NOMO-1 (cell line): Measurements from ENCODE around the gene SERPINB4.
"Not testable (repeated sequence)": the region's sequence is repeated elsewhere in the genome, so short reads cannot be mapped to it uniquely, and the experiment has no call there.

Experiments used
- DNase-seq, 2 experiments: peaks; one replicate each; lab custom pipeline; 2025; ENCODE audit not compliant: unreplicated experiment in 2 of 2; lab: John Stamatoyannopoulos, UW

The SERPINB4 gene

DNA sequence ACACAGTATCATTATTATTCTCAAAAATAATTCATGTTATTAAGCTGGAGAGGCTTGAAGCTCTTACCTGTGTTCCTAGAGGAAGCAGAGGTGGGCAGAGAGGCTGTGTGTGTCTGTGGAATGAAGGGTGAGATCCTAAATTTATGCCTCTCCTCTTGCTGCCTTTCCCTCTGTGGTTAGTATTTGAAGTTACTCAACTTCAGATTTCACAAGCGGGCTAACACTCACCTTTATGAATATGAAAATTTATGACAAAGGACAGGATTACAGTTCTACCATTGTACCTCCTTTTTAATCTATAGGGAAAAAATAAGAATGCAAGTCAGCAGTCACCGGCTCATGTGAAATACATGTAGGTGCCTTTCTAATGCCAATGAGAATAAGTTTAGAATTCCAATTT, at the start of gene SERPINB4:
SERPINB4 (minus strand) TSS at position 115 of the 400 bp plus-strand sequence. CDS start 679 bp downstream, outside the sequence.
- DNase-seq, result not testable (repeated sequence)

DNA sequence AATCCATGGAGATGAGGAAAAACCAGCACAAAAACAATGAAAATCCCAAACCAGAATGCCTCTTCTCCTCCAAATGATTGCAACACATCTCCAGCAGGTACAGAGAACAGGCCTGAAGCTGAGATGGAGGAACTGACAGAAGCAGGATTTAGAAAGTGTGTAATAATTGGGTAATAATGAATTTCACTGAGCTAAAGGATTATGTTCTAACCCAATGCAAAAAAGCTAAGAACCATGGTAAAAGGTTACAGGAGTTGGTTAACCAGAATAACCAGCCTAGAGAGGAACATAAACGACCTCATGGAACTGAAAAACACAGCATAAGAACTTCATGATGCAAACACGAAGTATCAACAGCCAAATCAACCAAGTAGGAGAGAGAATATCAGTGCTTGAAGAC, 45.0 kb upstream of the SERPINB4 start:
- DNase-seq, result no peak

DNA sequence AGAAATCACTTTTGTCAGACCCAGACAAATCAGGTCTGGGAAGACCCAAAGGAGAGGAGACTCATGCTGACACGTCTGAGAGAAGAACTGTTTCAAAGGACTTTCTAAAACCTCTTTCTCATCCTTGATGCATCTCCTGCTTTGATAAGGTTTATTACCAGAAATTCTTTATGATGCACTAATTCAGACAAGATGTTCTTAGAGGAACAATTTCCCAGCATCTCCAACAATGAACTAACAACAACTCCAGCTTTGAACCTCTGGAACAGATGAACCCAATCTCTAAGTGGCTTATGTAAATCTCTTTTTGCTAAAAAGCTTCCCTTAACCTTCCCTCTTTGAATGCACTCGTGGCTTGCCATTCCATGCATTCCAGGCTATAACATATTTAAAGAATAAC, 42.8 kb upstream of the SERPINB4 start:
- no peak for DNase-seq

DNA sequence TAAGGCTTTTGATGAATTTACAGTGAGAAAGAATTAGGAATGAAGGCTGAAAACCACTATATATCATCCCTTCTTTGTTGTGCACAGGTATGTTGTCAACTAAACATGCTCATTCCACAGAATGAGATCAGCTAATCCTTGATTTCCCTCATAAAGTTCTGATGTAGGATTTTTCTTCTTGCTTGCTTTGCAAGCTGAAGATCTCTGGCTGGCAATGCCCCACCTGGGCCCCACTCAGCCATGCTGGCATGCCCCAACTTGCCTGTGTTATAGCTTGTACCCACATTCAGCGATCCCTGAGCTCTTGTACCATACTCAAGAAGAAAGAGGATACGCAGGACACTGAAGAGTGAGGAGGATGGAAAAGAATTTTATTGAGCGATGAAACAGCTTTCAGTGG, 40.7 kb upstream of the SERPINB4 start:
- no peak for DNase-seq

DNA sequence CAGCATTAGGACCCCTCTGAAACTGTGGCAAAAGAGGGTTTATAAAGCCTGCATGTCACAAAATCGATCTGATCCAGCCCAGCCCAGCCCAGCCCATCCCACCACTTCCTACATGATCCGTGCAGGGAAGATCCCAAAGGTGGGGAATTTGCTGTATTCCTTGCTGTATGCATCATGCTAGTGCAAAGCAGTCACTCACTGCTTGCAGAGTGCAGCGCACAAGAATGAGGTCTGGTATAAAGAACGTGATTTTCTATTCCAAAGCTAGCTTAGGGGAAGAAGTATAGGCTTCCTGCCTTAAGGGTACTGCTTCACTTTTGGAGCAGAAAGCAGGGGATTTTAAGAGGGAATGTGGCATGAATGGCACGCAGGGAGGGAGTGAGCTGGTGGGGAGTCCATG, 39.8 kb upstream of the SERPINB4 start:
- DNase-seq, result no peak

DNA sequence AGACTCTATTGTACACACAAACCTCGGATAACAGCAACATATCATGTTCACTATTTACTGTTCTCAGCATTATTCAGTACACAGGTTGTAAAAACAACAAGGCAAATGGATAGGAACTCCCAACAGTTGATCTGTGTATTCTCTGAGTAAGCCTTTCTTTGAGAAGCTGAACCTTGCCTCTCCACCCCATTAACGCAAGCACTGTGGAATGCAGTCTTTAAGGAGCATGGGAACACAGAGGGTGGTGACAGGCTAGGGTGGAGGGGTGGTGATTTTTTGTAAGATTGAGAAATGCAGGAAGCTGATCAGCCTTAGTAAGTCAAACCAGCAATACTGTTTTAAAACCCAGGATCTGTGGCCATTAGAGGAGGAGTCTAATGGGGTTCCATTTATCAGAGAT, 39.1 kb upstream of the SERPINB4 start:
- DNase-seq, result no peak

DNA sequence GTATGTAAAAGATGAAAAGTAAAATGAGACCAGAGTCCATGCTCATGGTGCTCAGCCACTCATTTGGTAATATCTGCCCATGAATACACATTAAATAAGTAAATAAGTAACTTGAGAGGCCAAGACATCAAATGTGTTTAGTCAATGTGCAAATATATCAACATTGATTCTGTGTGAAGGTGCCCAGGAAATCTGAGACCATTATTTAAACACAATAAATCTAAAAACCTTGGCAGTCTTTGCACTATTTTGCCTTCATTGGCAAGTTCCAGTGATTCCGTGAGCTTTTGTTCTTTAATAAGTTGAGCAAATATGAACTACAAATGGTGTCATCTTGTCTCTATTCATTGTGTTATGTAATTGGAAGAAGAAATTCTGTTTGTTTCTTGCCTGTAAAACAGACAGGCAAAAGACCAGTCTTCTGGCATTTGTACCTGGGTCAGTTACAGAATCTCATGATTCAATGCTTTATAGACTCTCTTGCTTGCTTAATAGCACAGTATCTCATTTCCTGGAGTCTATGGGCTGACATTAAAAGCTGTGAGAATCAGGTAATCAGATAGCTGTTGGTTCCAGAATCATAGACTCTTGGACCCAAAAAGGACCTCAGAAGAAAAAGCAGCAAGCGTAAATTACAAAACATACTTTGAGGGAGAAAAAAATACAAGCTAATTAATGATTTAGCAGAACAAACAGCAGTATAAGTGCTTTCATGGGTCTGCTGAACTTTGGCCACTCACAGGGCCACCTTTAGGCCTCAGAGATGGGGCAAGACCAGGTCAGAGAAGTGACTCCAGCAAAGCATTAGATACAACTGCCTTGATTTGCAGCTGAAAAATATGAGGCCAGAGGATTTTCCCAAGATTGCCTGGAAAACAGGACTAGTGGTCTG, 37.6 kb upstream of the SERPINB4 start:
- no peak for DNase-seq

DNA sequence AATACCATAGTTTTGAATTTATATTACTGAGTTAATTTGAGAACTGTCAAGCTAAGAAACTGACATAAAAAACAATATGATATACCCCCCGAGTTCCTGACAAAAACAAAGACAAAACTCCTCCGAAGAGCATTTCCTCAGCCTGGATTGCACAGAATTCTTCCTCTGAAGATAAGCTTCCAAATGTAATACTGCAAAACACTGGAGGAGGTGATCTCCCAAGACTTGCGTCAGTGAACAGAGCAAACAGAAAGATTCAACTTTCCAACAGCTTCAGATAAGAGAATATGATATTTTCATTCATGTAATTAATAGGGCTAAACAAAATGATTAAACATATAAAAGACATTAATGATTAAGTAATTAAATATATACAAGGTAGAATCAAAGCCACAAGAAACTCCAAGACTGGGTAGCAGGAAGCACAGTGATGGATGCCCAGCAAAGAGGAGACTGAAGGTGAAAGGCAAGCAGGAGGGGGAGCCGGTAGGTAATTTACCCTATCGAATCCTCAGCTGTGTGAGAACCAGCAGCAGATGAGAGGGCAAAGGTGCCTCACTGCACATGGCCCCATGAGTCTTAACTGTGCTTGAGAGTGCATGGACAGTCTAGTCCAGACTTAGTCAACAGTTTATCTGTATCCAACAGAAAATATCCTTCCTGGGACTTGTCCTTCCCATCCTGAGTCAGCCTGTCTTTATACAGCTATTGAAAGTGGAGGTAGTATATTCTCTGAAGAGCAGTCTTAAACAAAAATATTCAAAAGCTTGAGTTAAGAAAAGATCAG, 36.0 kb upstream of the SERPINB4 start:
- no peak for DNase-seq

DNA sequence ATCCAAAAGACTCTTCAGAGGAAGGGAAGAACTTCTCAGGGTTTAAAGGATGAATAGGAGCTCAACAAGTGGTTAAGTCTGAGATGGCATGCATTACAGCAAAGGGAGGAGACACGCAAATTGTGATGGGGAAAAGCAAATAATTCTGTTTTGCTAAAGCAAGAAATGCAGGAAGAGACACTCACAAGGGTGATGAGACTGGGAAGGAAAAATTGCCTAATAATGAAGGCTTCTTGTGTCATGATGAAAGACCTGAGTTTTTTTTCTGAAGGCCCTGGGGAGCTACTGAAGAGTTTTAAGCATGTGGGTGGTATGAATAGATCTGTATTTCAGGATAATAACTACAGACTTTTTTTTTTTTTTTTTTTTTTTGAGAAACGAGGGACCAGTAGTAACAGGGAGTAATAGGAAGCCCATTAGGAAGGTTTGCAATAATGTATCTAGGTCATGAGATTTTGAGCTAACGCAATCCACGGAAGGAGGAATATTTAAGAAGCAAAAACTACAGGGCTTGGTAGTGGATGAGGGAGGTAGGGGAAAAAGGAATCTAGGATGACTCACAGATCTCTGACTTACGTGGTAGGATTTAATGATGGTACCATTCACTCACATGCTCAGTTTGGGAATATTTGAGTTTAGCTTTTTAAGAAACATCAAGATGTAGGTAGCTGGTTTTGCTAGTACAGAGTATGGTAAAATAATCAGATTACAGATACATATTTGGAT, 33.6 kb upstream of the SERPINB4 start:
- DNase-seq, result peak; percentile 34 to 37

DNA sequence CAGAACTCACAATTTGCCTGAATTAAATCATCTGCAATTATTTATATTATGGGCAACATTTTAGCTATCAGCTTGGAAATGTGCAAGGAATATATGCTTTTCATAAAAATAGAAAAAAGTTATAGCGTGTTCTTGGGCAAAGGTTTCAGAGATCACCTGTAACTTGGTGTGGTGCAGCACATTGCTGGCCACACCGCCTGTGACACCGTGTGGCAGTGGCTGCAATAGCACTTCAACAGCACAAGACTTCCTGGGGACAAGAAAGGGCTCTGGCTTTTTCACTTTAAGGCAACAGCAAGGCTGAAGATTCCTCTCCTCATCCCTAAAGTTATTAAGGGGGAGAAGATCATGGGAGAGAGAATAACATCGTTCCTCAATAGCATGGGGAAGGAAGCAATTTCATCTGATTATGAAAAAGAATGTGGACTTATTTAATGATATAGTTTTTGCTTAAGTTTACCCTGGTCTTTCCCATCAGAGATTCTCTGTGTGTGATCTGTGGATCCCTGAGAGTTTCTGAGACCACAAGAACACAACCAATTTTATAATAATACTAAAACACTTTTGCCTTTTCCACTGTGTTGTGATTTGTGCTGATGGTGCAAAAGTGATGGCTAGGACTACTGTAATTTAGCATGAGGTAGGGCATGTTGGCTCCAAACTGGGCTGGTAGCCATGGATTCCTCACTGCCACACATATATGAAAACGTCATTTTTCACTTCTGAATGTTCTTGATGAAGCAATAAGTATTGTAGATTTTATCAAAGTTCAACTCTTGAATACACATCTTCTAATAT, 32.7 kb upstream of the SERPINB4 start:
- DNase-seq, result peak; percentile 22 to 43

DNA sequence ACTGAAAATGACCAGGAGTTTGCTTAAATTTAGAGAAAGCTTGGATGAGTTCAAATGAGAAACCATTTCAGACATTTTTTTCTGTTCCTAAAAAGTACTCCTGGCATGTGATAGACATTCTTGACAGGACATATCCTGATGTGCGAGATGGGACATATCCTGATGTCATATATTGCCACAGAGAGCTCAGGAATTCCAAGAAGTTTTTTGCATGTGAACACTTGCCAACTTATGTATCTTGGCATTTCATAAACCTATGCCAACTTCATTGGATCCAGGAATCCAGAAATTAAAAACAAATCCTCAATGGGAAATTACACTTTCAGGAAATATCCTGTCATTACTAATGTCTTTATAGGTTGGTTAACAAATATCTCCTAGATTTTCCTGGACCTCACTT, 20.5 kb upstream of the SERPINB4 start:
- no peak for DNase-seq

DNA sequence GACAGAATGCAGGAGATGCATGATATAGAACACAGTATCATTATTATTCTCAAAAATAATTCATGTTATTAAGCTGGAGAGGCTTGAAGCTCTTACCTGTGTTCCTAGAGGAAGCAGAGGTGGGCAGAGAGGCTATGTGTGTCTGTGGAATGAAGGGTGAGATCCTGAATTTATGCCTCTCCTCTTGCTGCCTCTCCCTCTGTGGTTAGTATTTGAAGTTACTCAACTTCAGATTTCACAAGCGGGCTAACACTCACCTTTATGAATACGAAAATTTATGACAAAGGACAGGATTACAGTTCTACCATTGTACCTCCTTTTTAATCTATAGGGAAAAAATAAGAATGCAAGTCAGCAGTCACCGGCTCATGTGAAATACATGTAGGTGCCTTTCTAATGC, 17.7 kb upstream of the SERPINB4 start, which contains the start of gene SERPINB3:
SERPINB3 (minus strand) TSS at position 144 of the 400 bp plus-strand sequence. CDS start 677 bp downstream, outside the sequence.
- DNase-seq, result not testable (repeated sequence)

DNA sequence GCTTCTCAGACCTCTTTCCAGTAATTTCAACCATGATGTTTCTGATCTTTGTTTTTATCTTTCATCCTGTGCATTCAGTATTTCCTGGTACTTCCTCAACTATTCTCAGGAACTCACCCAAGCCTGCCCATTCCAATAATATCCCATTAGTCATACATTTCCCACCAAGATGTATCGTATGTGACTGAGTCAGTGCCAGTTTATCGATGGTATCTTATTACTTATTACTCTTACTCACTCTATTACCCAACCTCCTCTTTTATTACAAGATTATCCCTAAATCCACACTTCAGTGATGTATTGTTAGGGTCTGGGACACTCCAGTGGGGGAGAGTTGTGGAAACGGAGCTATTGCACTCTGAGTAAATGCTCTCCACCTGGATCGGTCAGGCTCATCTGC, 14.9 kb upstream of the SERPINB4 start:
- DNase-seq, result not testable (repeated sequence)

DNA sequence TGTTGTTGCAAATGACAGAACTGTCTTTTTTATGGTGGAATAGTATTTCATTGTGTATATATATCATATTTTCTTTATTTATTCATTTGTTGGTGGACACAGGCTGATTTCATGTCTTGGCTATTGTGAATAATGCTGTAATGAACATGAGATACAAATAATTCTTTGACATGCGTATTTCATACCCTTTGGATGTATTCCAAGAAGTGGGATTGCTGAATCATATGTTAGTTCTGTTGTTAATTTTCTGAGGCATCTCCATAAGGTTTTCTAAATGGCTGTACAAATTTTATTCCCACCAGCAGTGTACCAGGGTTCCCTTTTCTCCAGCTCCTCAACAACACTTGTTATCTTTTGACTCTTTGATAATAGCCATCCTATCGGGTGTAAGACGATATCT, 6.2 kb upstream of the SERPINB4 start:
- not testable (repeated sequence) for DNase-seq

DNA sequence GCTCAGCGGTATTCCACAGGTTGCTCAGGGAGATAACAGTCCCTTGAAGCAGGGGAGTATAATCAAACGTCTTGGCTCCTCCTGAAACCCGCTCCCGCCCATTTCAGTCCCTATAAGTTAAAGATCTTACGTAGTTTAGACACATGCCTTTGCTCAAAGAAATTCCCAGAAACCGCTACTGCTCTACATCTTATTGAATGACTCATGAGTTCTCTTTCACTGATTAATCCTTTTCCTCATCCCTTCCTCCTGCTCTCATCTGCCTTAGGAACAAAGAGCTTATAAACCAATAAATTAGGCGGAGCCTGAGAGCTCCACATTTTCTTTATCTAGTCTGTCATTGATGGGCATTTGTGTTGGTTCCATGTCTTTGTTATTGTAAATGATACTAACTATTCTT, 4.2 kb upstream of the SERPINB4 start:
- no peak for DNase-seq

DNA sequence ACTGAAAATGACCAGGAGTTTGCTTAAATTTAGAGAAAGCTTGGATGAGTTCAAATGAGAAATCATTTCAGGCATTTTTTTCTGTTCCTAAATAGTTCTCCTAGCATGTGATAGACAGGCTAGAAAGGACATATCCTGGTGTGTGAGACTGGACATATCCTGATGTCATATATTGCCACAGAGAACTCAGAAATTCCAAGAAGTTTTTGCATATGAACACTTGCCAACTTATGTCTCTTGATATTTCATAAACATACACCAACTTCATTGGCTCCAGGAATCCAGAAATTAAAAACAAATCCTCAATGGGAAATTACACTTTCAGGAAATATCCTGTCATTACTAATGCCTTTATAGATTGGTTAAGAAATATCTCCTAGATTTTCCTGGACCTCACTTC, 2.9 kb upstream of the SERPINB4 start:
- DNase-seq, result no peak

DNA sequence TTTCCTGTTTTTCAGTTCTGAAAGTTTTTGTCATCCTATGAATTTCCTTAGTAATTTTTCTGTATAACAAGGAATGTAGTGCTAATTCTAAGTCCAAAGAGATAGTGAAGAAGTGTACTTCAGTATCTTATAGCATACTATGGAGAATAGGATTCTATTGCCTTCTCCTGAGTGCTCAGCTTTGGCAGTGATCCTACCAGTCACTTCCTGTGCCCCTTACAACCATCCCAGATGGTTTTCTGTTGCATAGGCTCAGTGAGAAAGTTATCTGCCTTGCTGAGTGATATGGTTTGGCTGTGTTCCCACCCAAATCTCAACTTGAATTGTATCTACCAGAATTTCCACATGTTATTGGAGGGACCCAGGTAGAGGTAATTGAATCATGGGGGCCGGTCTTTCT, 638 bp upstream of the SERPINB4 start:
- not testable (repeated sequence) for DNase-seq

DNA sequence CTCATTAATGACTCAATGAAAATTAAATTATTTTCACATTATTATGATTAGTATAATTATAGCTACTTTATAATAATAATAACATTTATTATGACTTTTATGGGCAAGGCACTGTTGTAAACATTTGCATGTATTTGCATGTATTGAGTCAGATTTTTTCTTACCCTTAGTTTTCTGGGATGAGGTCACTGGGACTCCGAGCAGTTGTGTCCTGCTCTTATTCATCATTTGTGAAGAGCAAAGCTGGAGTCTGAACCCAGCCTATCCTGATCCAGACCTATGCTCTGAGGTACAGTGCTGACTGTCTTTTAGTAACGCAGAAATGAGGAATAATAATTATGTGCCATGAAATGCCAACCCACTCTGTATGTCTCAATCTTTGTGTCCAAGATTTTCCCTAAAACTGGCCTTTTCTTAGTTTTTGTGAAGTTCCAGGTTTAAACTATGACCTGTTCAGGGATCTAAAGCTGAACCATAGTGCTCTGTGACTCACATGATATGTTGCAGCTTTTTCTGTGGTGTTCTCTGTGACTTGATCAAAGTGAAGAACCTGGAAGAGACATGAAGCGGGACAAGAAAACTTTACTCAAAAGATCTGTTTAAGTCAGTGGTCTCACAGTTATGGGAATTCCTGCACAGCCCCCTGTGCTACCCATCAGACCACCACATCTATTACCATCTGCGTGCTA, 1.2 kb downstream of the SERPINB4 start:
- DNase-seq, result not testable (repeated sequence)

DNA sequence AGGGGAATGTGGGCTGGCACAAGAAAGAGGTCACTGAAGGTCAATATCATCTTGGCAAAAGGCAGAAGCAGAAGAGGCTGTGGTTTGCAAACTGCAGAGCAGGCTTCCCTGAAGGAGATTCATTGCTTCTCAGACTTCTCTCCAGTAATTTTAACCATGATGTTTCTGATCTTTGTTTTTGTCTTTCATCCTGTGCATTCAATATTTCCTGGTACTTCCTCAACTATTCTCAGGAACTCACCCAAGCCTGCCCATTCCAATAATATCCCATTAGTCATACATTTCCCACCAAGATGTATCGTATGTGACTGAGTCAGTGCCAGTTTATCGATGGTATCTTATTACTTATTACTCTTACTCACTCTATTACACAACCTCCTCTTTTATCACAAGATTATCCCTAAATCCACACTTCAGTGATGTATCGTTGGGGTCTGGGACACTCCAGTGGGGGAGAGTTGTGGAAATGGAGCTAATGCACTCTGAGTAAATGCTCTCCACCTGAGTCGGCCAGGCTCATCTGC, 2.8 kb downstream of the SERPINB4 start:
- not testable (repeated sequence) for DNase-seq
